A549 treated with AZD2906 at 1 μM for 4 hours (cell line): ENCODE results near the gene EDC4. TPM values are rescaled to one million over a fixed set of nuclear protein-coding genes. Genes with fewer than 3 reads are reported as not detected.

ENCODE experiments used
- total RNA-seq: library from RNA; stranded (reverse); fragments of 200-300 nt; extraction: Qiagen RNA extraction; gene quantifications from 5 replicates; pipeline ENCODE4 v1.2.3, GENCODE V29; 2022

The EDC4 gene
- 47.8 to 62.7 TPM (median 58.0 TPM) in 5 replicates for total RNA-seq

GRCh38 chr16:67872631-67873434 lies at the start of gene EDC4:
Gene EDC4 (plus strand): TSS chr16:67873052. CDS start chr16:67873262, 210 bp downstream.

GRCh38 chr16:67841816-67842508 lies 30.9 kb upstream of the EDC4 start, which contains the start of gene THAP11:
Gene THAP11 (plus strand): TSS chr16:67842320. CDS start chr16:67842555, 235 bp downstream.

GRCh38 chr16:67846320-67847063 lies 26.4 kb upstream of the EDC4 start, which contains the start of gene NUTF2:
Gene NUTF2 (plus strand): TSS chr16:67846933. CDS start chr16:67865131, 18,198 bp downstream.

GRCh38 chr16:67847064-67847861 lies 25.6 kb upstream of the EDC4 start, which contains the start of gene CENPT:
Gene CENPT (minus strand): TSS chr16:67847693. CDS start chr16:67833859, 13,834 bp downstream.

GRCh38 chr16:67884684-67885083 lies 11.8 kb downstream of the EDC4 start, which contains the start of gene NRN1L:
Gene NRN1L (plus strand): TSS chr16:67884885. CDS start chr16:67884904, 19 bp downstream.

GRCh38 chr16:67892899-67893742 lies 20.3 kb downstream of the EDC4 start, which contains the start of gene PSKH1:
Gene PSKH1 (plus strand): TSS chr16:67893254. CDS start chr16:67908750, 15,496 bp downstream.

Other genes starting within 250 kb of the EDC4 start
- gene CARMIL2, start 227.9 kb upstream of the EDC4 start, total RNA-seq: 1.2 to 3.1 TPM (median 2.6 TPM) in 5 replicates
- 31.5 to 38.9 TPM (median 36.7 TPM) in 5 replicates for gene ACD, start 212.8 kb upstream of the EDC4 start, total RNA-seq
- gene PARD6A, start 212.1 kb upstream of the EDC4 start, total RNA-seq: 1.5 to 2.7 TPM (median 2.2 TPM) in 5 replicates
- 5.7 to 12.3 TPM (median 10.1 TPM) in 5 replicates for gene ENKD1, start 206.3 kb upstream of the EDC4 start, total RNA-seq
- 0.08 to 0.15 TPM (median 0.12 TPM) in 4 of 5 replicates, not detected in the other for gene C16orf86, start 206.2 kb upstream of the EDC4 start, total RNA-seq
- 15.6 to 18.9 TPM (median 16.6 TPM) in 5 replicates for gene GFOD2, start 153.7 kb upstream of the EDC4 start, total RNA-seq
- gene RANBP10, start 66.5 kb upstream of the EDC4 start, total RNA-seq: 8.0 to 9.5 TPM (median 8.4 TPM) in 5 replicates
- 0.21 to 0.63 TPM (median 0.44 TPM) in 5 replicates for gene TSNAXIP1, start 66.2 kb upstream of the EDC4 start, total RNA-seq
- gene THAP11, start 30.7 kb upstream of the EDC4 start, total RNA-seq: 26.5 to 41.7 TPM (median 40.0 TPM) in 5 replicates
- 232 to 250 TPM (median 235 TPM) in 5 replicates for gene NUTF2, start 26.1 kb upstream of the EDC4 start, total RNA-seq
- gene CENPT, start 25.4 kb upstream of the EDC4 start, total RNA-seq: 21.8 to 28.3 TPM (median 26.3 TPM) in 5 replicates
- 0.15 to 0.24 TPM (median 0.20 TPM) in 4 of 5 replicates, not detected in the other for gene NRN1L, start 11.8 kb downstream of the EDC4 start, total RNA-seq
- 13.8 to 18.3 TPM (median 16.6 TPM) in 5 replicates for gene PSKH1, start 20.2 kb downstream of the EDC4 start, total RNA-seq
- gene CTRL, start 58.8 kb downstream of the EDC4 start, total RNA-seq: 1.2 to 1.9 TPM (median 1.5 TPM) in 5 replicates
- 37.3 to 52.6 TPM (median 52.0 TPM) in 5 replicates for gene PSMB10, start 63.8 kb downstream of the EDC4 start, total RNA-seq
- gene LCAT, start 71.1 kb downstream of the EDC4 start, total RNA-seq: 4.5 to 13.3 TPM (median 12.1 TPM) in 5 replicates
- gene SLC12A4, start 95.6 kb downstream of the EDC4 start, total RNA-seq: 26.9 to 33.6 TPM (median 29.3 TPM) in 5 replicates
- gene DPEP3, start 107.4 kb downstream of the EDC4 start, total RNA-seq: not detected in 5 replicates
- 0.05 TPM in 1 of 5 replicates, not detected in the others for gene DPEP2, start 126.4 kb downstream of the EDC4 start, total RNA-seq
- not detected in 5 replicates for gene DPEP2NB, start 142.9 kb downstream of the EDC4 start, total RNA-seq
- gene DDX28, start 150.2 kb downstream of the EDC4 start, total RNA-seq: 17.2 to 21.0 TPM (median 19.3 TPM) in 5 replicates
- gene DUS2, start 150.2 kb downstream of the EDC4 start, total RNA-seq: 16.4 to 17.6 TPM (median 16.9 TPM) in 5 replicates
- gene NFATC3, start 212.3 kb downstream of the EDC4 start, total RNA-seq: 12.2 to 15.0 TPM (median 14.4 TPM) in 5 replicates